Endodermal cell (in vitro differentiated cells): ENCODE results near the gene CRYL1. TPM values are rescaled to one million over a fixed set of nuclear protein-coding genes. Genes with fewer than 3 reads are reported as not detected.

Source experiments
- DNase-seq: peaks from one replicate; pipeline ENCODE4 v3.0.0-alpha.2; 2017
- H3K27ac ChIP-seq: 2 replicates; pipeline ENCODE4 v1.5.1; 2013; ENCODE audit warnings: mild to moderate bottlenecking, low read depth, low read length, moderate library complexity
- H3K27me3 ChIP-seq: 2 replicates; pipeline ENCODE4 v1.6.1; 2013; ENCODE audit warnings: mild to moderate bottlenecking, low read length, moderate library complexity; ENCODE audit not compliant: insufficient read depth, control insufficient read depth, poor library complexity, severe bottlenecking
- H3K36me3 ChIP-seq: 2 replicates; pipeline ENCODE4 v1.7.0; 2013; ENCODE audit warnings: mild to moderate bottlenecking, low read length, moderate library complexity; ENCODE audit not compliant: control insufficient read depth, insufficient read depth
- H3K4me1 ChIP-seq: one replicate; pipeline ENCODE4 v1.7.0; 2013; ENCODE audit warnings: low read length; ENCODE audit not compliant: control insufficient read depth, insufficient read depth
- H3K4me3 ChIP-seq: 2 replicates; pipeline ENCODE4 v1.5.1; 2013; ENCODE audit warnings: mild to moderate bottlenecking, low read length, moderate library complexity
- H3K9ac ChIP-seq: 2 replicates; pipeline ENCODE4 v1.6.1; 2013; ENCODE audit warnings: mild to moderate bottlenecking, low read length, moderate library complexity; ENCODE audit not compliant: poor library complexity, severe bottlenecking; ENCODE audit errors: extremely low read depth
- H3K9me3 ChIP-seq: 2 replicates; pipeline ENCODE4 v1.6.1; 2013; ENCODE audit warnings: mild to moderate bottlenecking, low read length, moderate library complexity; ENCODE audit not compliant: control insufficient read depth
- H3K27ac Mint-ChIP-seq: 2 replicates; pipeline ENCODE4 v1.8.0; 2020; ENCODE audit warnings: mixed read lengths
- H3K27me3 Mint-ChIP-seq: 2 replicates; pipeline ENCODE4 v1.8.0; 2021; ENCODE audit warnings: mild to moderate bottlenecking, mixed read lengths; ENCODE audit not compliant: insufficient read depth
- H3K36me3 Mint-ChIP-seq: 2 replicates; pipeline ENCODE4 v1.8.0; 2020; ENCODE audit warnings: low read depth, mixed read lengths
- H3K4me1 Mint-ChIP-seq: 2 replicates; pipeline ENCODE4 v1.8.0; 2020; ENCODE audit warnings: mixed read lengths
- H3K4me3 Mint-ChIP-seq: 2 replicates; pipeline ENCODE4 v1.8.0; 2020; ENCODE audit warnings: mild to moderate bottlenecking, moderate library complexity, mixed read lengths
- H3K9me3 Mint-ChIP-seq: 2 replicates; pipeline ENCODE4 v1.8.0; 2020; ENCODE audit warnings: mild to moderate bottlenecking, mixed read lengths
- CTCF ChIP-seq: fragments of 200-600 bp; sonication (generic); conservative IDR thresholded peaks from 2 replicates; pipeline ENCODE4 v1.5.0; 2021; ENCODE audit warnings: antibody characterized with exemption, mild to moderate bottlenecking
- WGBS, 2 experiments: methylation state at CpG; one replicate each; pipeline versions ENCODE4 v1.1.5 to v1.1.7; 2013; ENCODE audit warnings: missing lambda C conversion rate in 2 of 2, mixed read lengths in 1 of 2; ENCODE audit not compliant: insufficient coverage in 1 of 2, insufficient read length in 1 of 2; 5-methylcytosine and 5-hydroxymethylcytosine counted together
- total RNA-seq, 2 donors: library from RNA; stranded (reverse); fragmentation: NEBNext Ultra II Directional in 1 of 2; extraction: Animal tissue kit (Norgen Biotek cat#: 25700) in 1 of 2; gene quantifications; 2 replicates in 1 of 2; 3 replicates in 1 of 2; pipeline ENCODE4 v1.2.1, GENCODE V29; 2021

Gene CRYL1
- total RNA-seq, 2 donors from 2014 or later, result 1.7 to 4.1 TPM

GRCh38 chr13:20418953-20419352 is 106.7 kb downstream of the CRYL1 start:
- Histone ChIP-seq H3K36me3 (no peaks in the 10 kb centered on the region), H3K9ac (no peak overlapping the region), H3K4me1 (no peaks in the 10 kb centered on the region), H3K9me3 (no peaks in the 10 kb centered on the region), H3K27ac (no peak overlapping the region), H3K27me3 (no peaks in the 10 kb centered on the region), H3K4me3 (no peak overlapping the region)
- no peak for DNase-seq
- peaks cover 25% of the 10 kb centered on the region for H3K27me3 Mint-ChIP-seq
- H3K4me3 Mint-ChIP-seq, result no peak overlapping the region
- H3K36me3 Mint-ChIP-seq, result no peaks in the 10 kb centered on the region
- TF ChIP-seq CTCF, result no peak
- H3K27ac Mint-ChIP-seq, result no peak overlapping the region
- H3K4me1 Mint-ChIP-seq, result peaks cover 6% of the 10 kb centered on the region
- WGBS, 2 experiments, result 92 to 97% methylated on average over 7 of the region's 7 CpGs
- no peaks in the 10 kb centered on the region for H3K9me3 Mint-ChIP-seq

- no peak for DNase-seq
- no peak overlapping the region for H3K4me3 ChIP-seq
- Mint-ChIP-seq H3K9me3 (no peaks in the 10 kb centered on the region), H3K27ac (no peak overlapping the region), H3K27me3 (peaks cover 36% of the 10 kb centered on the region), H3K4me1 (peaks cover 6% of the 10 kb centered on the region), H3K36me3 (no peaks in the 10 kb centered on the region), H3K4me3 (no peak overlapping the region)
- H3K9me3 ChIP-seq, result no peaks in the 10 kb centered on the region
- no peaks in the 10 kb centered on the region for H3K27me3 ChIP-seq
- H3K4me1 ChIP-seq, result no peaks in the 10 kb centered on the region
- no peaks in the 10 kb centered on the region for H3K36me3 ChIP-seq
- H3K27ac ChIP-seq, result no peak overlapping the region
- no peak overlapping the region for H3K9ac ChIP-seq
- WGBS, 2 experiments, result 90 to 92% methylated on average over 8 to 14 of the region's 14 CpGs
- TF ChIP-seq CTCF, result no peak
Observed at GRCh38 chr13:20416223-20416745, 109.4 kb downstream of the CRYL1 start.

GRCh38 chr13:20415694-20416107 is 110.0 kb downstream of the CRYL1 start:
- Mint-ChIP-seq H3K27me3 (peaks cover 36% of the 10 kb centered on the region), H3K9me3 (no peaks in the 10 kb centered on the region), H3K4me1 (peaks cover 6% of the 10 kb centered on the region), H3K4me3 (no peak overlapping the region), H3K27ac (no peak overlapping the region), H3K36me3 (no peaks in the 10 kb centered on the region)
- H3K27me3 ChIP-seq, result no peaks in the 10 kb centered on the region
- no peaks in the 10 kb centered on the region for H3K9me3 ChIP-seq
- no peak overlapping the region for H3K4me3 ChIP-seq
- no peak for TF ChIP-seq CTCF
- H3K4me1 ChIP-seq, result no peaks in the 10 kb centered on the region
- 96 to 97% methylated on average over 27 of the region's 27 CpGs for WGBS, 2 experiments
- no peak overlapping the region for H3K9ac ChIP-seq
- DNase-seq, result no peak
- no peaks in the 10 kb centered on the region for H3K36me3 ChIP-seq
- H3K27ac ChIP-seq, result no peak overlapping the region
